HPDE6-E6E7 (cell line): ENCODE results near the gene TBATA.

Source experiments
- DNase-seq: peaks from one replicate; pipeline ENCODE4 v3.0.0; 2011; ENCODE audit warnings: missing footprints; ENCODE audit errors: extremely low spot score

TBATA gene

GRCh38 chr10:70761727-70762350, 23.3 kb downstream of the TBATA start:
- no peak for DNase-seq

GRCh38 chr10:70761031-70761601, 24.1 kb downstream of the TBATA start:
- DNase-seq, result no peak

- no peak for DNase-seq
Observed at GRCh38 chr10:70760271-70760787, 24.8 kb downstream of the TBATA start.

- DNase-seq, result no peak
Observed at GRCh38 chr10:70759781-70760180, 25.4 kb downstream of the TBATA start.

GRCh38 chr10:70758757-70759514, 26.2 kb downstream of the TBATA start:
- peak; percentile 35 for DNase-seq

GRCh38 chr10:70757856-70758255, 27.3 kb downstream of the TBATA start:
- DNase-seq, result no peak

- DNase-seq, result no peak
Observed at GRCh38 chr10:70756700-70757360, 28.3 kb downstream of the TBATA start.

- DNase-seq, result no peak
Observed at GRCh38 chr10:70753841-70754621, 31.1 kb downstream of the TBATA start.

- DNase-seq, result no peak
Observed at GRCh38 chr10:70753026-70753663, 32.0 kb downstream of the TBATA start.

GRCh38 chr10:70752571-70752970, 32.6 kb downstream of the TBATA start:
- DNase-seq, result no peak

- no peak for DNase-seq
Observed at GRCh38 chr10:70751991-70752390, 33.2 kb downstream of the TBATA start.

GRCh38 chr10:70751356-70751755, 33.8 kb downstream of the TBATA start:
- DNase-seq, result no peak

GRCh38 chr10:70750156-70750703, 34.9 kb downstream of the TBATA start:
- DNase-seq, result no peak

- DNase-seq, result no peak
Observed at GRCh38 chr10:70749756-70750155, 35.4 kb downstream of the TBATA start.

GRCh38 chr10:70748801-70749573, 36.2 kb downstream of the TBATA start:
- no peak for DNase-seq

- DNase-seq, result no peak
Observed at GRCh38 chr10:70748305-70748704, 36.9 kb downstream of the TBATA start.

GRCh38 chr10:70747192-70747965, 37.8 kb downstream of the TBATA start:
- no peak for DNase-seq

GRCh38 chr10:70745555-70745954, 39.6 kb downstream of the TBATA start:
- no peak for DNase-seq

- no peak for DNase-seq
Observed at GRCh38 chr10:70744617-70745143, 40.5 kb downstream of the TBATA start.
